HG02610 (cell line): ENCODE data around the gene OSBPL8.
A peak's percentile ranks its signal among the peaks of the same experiment; 100 is the strongest.

Source experiments
- ATAC-seq: cut with Tn5 transposase; IDR thresholded peaks from one replicate; pipeline ENCODE4 v1.9.1; 2021; ENCODE audit warnings: mild to moderate bottlenecking, moderate library complexity; ENCODE audit not compliant: unreplicated experiment

The OSBPL8 gene

GRCh38 chr12:76471579-76471978 lies 88.0 kb downstream of the OSBPL8 start:
- ATAC-seq = no peak

DNA sequence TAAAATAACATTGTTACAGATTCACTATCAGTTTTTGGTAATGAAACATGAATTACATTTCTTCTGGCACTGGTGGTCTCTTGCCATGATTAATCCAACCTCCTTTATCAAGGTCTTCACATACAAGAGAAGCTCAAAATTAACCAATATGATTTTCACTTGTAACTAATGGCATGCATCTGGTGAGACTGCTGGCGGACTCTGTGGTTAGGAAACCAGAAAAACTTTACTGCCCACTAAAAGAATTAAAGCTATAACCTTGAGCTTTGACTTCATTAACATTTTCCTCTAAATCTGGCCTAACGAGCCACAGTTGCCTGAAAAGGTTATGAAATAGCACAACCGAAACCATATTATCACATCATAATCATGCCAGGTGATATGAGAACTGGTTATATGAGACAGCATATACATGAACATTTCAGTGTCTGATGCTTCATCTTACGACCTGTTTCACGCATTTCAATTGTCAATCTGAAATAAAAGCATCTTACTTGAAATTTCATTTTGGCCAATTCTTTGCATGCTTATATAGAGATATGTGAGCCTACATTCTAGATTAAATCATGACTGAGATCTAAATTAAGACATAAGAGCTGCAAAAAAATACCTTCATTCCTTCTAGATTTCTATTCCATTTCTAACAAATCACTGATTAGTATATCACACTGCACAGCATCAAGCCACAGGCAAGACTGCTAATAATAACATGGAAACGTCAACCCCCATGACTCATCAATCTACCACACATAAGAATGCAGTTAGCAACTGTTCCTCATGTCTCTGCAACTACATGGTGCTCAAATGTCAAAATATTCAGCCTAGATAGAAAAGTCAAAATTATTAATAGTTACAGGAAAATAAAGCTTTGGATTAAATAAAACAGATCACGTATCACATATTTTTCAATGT lies 89.3 kb downstream of the OSBPL8 start:
- peak; percentile 94 for ATAC-seq

- no peak for ATAC-seq
Measured at GRCh38 chr12:76464631-76465166, 94.9 kb downstream of the OSBPL8 start.

DNA sequence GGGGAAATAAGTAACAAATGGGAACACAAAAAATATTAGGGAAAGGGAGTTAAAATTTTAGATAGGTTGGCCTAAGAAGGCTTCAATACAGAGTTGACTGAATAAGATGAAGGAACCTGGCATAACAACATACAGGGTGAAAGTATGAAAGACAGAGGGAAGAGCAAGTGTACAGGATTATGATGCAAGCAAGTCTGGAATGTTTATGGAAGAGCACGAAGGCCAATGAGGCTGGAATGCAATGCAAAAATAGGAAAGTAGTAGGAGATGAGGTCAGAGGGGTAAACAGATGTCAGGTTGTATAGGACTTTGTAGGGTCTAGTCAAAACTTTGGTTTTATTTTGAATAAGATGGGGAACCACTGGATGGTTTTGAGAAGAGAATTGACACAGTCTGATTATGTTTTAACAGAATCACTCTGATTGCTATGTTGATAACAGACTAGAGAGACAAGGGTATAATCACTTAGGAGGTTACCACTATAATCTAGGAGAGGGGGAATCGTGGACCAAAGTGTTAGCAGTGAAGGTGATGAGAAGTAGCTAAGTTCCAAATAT lies 96.8 kb downstream of the OSBPL8 start:
- peak; percentile 87 for ATAC-seq

DNA sequence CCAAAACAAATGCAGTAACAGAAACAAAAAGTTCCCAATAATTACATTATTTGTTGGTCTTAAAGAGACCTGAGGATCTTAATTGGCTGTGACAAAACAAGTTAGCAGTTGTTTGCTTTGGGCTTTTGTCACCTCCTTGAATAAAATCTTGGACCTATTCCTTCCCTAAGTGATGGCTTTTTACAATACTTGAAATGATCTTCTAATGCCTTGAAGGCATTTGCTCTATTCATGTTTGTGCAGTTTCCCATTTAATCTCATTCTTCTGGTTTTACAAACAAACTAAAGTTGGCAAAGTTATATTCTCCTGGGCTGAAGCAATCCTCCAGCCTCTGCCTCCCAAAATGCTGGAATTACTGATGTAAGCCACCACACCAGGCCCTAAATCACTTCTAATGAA lies 98.8 kb downstream of the OSBPL8 start:
- no peak for ATAC-seq

DNA sequence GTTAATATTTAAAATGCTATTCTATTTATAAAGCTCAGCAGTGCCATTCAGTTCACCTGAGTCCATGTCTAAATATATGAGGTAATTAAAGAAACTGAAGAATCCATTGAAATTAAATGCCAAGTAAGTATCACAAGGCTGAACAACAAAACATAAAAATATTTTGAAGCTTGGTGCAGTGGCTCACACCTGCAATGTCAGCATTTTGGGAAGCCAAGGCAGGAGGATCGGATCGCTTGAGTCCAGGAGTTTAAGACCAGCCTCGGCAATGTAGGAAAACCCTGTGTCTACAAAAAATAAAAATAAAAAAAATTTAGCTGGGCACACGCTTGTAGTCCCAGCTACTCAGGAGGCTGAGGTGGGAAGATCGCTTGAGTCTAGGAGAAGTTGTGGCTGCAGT lies 101.8 kb downstream of the OSBPL8 start:
- no peak for ATAC-seq

- ATAC-seq = no peak
Measured at GRCh38 chr12:76457010-76457409, 102.6 kb downstream of the OSBPL8 start.

- ATAC-seq = peak; percentile 99
Measured at GRCh38 chr12:76455582-76456345, 103.8 kb downstream of the OSBPL8 start.

DNA sequence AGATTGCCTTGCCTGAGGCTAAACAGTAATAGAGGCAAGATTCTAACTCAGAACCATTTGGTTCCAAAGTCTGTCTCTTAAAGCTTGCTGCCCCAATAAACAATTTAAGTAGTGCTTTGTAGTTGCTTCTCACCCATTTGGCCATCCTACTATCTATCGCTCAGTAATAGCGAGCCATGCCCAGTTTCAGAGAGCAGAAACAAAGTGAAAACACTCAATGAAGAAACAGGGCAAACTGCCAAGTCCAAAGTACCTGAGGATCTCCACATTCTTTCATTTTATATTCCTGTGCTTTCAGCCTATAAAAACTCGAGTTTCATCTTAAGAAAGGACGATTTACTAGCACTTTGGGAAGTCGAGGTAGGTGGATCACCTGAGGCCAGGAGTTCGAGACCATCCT lies 108.0 kb downstream of the OSBPL8 start:
- no peak for ATAC-seq

DNA sequence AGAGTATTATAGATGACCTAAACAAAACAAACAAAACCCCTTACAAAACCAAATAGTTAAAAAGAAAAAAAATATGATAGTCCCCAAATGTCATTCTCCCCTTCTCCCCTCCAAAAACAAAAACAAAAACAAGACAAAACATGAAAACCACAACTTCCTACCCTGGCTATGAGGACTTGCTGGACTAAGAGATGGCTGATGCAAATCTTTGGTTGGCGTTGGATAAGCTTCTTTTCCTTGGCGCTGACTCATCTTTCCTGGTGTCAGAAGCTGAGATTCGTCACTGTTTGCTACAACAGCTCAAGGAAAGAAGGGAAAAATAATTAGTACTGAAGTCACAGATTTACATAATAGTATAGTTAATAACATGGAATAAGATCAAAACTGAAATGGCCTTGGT lies 108.9 kb downstream of the OSBPL8 start:
- no peak for ATAC-seq

- no peak for ATAC-seq
Measured at GRCh38 chr12:76449993-76450392, 109.6 kb downstream of the OSBPL8 start.

GRCh38 chr12:76449583-76449982 lies 110.0 kb downstream of the OSBPL8 start:
- no peak for ATAC-seq

DNA sequence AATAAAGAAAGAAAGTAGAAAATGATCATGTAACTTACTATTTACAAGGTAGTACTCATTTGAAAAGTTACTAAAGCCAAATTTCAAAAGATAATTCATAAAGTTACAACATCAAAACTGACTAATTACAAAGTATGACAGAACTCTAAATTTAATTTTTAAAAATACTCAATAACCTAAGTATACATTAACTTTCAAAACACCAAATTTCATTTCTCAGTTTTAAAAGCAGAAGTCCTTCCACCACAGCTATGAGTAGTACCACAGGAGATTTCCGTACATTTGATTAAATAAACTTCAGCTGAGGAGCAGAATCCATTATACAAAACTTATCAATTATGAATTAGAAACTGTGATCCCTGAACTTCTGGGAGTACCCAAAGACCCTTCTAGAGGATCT lies 110.6 kb downstream of the OSBPL8 start:
- ATAC-seq = no peak

DNA sequence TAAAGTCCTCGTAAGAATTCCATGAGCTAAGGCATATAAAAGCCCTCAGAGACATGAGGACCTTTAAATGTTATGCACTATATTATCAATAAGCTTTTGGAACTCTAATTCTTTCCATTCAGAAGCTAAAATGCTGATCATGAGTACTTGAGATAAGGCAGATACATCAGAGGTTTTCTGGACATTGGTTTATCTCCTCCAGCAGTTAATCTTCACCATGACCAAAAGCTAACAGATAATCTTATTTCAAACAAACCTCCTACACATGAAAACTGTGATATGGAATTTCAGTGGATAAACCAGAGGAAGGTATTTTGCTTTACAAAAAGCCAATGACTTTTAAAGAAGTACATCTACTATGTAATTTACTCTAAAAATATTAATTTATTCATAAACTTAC lies 113.5 kb downstream of the OSBPL8 start:
- no peak for ATAC-seq

DNA sequence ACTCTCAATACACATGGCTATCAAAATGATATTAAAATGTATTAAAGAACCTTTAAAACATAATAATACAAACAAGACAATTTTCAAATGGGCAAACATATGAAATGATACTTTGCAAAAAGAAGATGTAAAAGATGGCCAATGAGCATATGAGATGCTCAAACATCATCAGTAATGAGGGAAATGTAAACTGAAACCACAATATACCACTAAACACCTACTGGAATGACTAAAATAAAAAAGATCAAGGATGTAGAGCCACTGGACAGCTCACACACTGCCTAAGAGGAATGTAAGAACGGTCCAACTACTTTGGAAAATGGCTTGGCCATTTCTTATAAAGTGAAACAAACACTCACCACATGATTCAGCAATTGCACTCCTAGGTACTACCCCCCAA lies 114.1 kb downstream of the OSBPL8 start:
- no peak for ATAC-seq

DNA sequence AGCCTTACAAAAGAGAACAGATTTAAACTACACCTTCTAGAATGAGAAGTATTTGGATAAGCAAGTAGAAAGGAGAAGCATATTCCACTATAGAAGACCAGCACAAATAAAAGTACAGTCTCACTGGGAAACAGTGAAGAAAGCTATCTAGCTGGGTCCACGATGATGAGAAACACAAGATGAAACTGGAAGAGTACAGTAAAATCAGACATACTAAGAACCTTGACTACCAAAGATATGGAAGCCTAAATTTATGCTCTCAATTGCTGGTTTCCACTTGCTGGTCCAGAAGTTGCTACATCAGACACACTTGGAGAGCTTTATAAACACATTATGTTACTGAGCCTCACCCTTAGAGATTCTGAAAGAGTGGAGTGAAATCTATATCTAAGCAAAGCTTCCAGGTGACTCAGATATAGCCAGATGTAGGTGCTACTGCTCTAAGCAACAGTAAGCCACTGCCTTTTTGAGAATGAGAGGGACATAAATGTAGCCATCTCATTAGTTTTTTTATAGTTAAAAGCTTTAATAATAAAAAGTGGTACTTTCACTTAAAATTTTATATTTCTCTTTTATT lies 115.1 kb downstream of the OSBPL8 start:
- ATAC-seq = peak; percentile 66

DNA sequence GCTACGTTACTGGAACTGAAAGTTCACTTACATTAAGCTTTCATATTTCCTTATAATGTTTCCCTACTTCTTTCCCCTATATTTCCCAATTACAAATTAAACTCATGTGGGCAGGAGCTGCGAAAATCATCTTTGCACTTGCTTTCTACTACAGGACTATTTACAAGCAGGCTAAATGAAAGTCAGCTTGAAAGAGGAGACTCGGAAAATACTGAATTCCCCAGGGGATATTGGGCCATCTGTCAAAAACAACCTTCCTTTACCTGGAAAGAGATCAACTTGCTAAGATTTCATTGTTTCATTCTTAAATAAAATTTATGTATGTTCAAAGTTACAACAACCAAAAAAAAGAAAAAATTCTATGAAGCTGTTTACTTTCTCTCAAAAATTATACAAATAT lies 118.6 kb downstream of the OSBPL8 start:
- no peak for ATAC-seq

DNA sequence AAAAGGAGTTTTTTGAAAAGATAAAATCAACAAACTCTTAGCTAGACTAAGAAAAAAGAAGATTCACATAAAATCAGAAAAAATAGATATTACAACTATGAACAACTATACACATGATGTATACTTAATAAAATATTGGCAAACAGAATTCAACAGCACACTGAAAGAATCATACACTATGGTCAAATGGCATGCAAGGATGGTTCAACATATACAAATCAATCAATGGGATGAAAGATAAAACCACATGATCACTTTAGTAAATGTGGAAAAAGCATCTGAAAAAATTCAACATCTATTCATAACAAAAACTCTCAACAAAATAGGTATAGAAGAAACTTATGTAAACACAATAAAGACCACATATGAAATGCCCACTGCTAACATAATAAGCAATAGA lies 126.8 kb downstream of the OSBPL8 start:
- ATAC-seq = no peak

- no peak for ATAC-seq
Measured at GRCh38 chr12:76428117-76428516, 131.5 kb downstream of the OSBPL8 start.

- no peak for ATAC-seq
Measured at GRCh38 chr12:76426160-76426559, 133.4 kb downstream of the OSBPL8 start.

DNA sequence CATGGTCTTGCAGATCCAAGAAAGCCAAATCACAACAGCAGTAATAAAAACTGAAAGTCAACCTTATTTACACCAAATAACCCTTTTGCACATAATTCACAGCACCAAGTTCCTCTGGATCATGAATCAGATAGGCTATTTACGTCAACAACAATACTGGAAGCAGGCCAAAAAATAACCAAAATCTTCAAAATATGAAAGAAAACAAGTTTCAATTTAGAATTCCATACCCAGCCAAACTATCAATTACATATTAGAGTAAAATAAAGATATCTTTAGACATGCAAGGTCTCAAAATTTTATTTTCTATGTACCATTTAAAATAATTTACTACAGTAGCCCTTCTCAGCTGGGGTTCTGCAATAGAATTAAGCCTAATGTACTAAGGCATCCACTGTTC lies 134.6 kb downstream of the OSBPL8 start:
- ATAC-seq = no peak
